Urothelium cell line (cell line): ENCODE results near the gene IL20.

ENCODE experiments used
- DNase-seq: peaks from one replicate; pipeline ENCODE4 v3.0.0; 2011; ENCODE audit warnings: low spot score, mixed read lengths
- FAIRE-seq: peaks from 2 replicates; lab custom pipeline; 2011; peaks lifted over from hg19 to GRCh38; lab: Jason Lieb, UNC

Gene IL20

DNA sequence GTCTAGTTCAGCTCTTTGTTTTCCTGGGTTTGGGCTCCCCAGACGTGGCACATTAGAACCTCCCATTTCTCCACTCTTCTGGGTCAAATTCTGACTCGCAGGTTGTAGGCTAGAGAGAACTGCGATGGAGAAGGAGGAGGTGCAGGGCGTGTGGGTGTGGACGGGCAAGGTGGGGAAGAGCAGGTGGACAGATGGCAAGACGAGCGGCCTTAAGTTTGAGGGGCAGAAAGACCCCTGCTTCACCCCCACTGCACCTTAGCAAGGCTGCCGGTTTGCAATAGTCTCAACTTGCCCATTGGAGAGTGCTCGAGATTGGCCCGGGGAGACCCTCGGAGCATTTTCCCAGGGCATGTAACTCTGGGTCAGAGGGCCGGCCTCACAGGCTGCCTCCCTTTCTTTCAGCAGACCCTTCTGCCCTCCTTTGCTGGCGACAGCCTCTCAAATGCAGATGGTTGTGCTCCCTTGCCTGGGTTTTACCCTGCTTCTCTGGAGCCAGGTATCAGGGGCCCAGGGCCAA lies 33.5 kb downstream of the IL20 start:
- FAIRE-seq (no peak), DNase-seq (no peak)

- no peak for FAIRE-seq
- DNase-seq = no peak
Observed at GRCh38 chr1:206899717-206900116, 34.3 kb downstream of the IL20 start.

DNA sequence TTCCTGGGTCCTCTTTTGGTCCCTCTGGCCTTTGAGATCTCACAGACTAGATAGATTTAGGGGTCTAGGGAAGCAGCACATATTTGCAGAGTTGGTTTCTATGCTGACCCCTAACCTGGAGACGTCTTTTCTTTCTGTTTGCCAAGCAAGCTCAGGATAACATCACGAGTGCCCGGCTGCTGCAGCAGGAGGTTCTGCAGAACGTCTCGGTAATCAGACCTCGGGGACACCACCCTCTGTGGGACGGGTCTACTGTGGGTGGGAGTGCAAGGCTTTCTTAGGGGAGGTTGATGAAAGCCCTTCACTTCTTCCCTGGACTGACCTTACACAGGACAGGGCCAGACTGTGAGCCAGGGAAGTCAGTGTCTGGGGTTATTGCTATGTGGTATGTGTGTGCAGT lies 34.7 kb downstream of the IL20 start:
- DNase-seq (no peak), FAIRE-seq (no peak)

DNA sequence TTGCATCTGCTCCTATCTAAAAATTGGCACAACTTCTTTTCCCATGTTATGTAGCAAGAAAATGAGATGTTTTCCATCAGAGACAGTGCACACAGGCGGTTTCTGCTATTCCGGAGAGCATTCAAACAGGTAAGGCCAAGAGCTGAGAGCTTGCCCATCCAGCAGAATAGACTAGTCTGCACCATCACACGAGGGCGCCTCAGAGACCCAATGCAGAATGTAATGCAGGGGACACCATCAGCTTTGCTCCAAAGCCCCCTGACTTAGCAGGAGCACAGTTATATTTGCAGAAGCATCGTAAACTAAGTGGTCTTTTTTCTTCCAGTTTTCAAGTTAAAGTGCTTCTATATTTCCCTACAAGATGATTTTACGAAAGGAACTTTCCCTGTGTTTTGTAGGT lies 36.5 kb downstream of the IL20 start:
- FAIRE-seq (no peak), DNase-seq (no peak)

GRCh38 chr1:206902702-206903101 lies 37.3 kb downstream of the IL20 start:
- DNase-seq (no peak), FAIRE-seq (no peak)

DNA sequence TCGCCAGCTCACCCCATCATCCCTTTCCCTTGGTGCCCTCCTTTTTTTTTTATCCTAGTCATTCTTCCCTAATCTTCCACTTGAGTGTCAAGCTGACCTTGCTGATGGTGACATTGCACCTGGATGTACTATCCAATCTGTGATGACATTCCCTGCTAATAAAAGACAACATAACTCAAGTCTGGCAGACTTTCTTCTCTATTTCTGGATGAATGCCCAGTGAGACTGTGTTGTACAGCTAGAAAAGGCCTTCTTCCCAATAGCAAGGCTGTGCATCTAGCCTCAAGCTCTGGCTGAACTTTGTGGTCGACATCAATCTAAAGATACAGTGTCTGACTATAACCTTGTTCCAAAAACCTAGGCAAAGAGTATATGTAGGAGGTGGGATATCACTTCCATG lies 38.3 kb downstream of the IL20 start:
- DNase-seq (no peak), FAIRE-seq (no peak)

DNA sequence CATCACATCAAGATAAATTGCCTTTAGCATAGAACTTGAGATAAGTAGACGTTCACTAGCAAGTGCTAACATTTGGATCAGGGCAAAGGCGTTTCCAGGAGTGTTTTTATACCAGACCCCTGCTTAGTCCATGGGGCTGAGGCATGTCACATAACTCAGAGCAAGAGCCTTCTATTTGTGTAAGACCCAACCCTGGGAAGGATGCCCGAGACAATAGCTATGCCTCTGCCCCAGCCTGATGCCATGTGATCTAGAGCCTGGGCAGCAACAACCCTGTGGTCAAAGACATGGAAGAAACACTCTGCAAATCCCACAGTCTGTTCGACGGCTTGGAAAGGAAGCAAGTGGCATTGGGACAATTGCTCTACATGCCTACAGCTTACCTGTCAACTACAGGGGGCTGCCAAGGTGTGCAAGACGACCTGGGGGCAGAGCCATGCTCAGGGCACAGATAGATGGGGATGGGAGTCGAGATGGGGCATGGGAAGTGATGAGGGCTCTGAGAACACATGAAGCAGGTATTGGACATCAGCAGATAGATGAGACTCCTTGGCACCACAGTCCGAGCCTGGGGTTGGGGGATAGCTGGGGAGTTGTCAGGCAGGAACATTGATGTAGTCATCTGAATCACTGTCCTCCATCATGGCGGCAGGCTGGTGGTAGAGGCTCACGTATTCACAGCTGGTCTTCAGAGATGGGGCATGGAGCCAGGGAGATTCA lies 39.2 kb downstream of the IL20 start:
- DNase-seq (no peak), FAIRE-seq (no peak)

- DNase-seq (peak; percentile 88), FAIRE-seq (no peak)
Observed at GRCh38 chr1:206905295-206906164, 40.1 kb downstream of the IL20 start.

DNA sequence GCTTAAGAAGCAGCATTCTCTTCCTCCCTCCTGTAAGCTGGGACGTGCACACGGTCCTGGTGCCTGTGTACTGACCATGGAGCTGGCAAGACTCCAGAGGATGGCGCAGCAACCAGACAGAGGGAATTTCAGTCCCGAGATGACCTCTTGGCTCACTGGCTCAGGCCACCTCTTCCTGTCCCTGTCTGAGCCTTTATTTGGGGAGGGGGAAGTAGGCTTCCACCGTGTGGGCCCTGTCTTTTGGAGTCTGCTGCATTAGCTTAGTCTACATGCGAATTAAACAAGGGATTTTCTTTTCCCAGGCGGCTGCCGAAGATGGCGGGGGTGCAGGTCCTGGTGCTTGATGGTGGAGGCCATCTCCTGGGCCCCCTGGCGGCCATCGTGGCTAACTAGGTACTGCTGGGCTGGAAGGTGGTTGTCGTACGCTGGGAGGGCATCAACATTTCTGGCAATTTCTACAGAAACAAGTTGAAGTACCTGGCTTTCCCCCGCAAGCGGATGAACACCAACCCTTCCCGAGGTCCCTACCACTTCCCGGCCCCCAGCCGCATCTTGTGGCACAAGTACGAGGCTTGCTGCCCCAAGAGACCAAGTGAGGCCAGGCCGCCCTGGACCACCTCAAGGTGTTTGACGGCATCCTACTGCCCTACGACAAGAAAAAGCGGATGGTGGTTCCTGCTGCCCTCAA lies 42.0 kb downstream of the IL20 start:
- DNase-seq (no peak), FAIRE-seq (no peak)

- no peak for FAIRE-seq
- DNase-seq = no peak
Observed at GRCh38 chr1:206908038-206908437, 42.6 kb downstream of the IL20 start.

- FAIRE-seq = no peak
- peak; percentile 51 for DNase-seq
Observed at GRCh38 chr1:206909161-206909882, 43.9 kb downstream of the IL20 start.

DNA sequence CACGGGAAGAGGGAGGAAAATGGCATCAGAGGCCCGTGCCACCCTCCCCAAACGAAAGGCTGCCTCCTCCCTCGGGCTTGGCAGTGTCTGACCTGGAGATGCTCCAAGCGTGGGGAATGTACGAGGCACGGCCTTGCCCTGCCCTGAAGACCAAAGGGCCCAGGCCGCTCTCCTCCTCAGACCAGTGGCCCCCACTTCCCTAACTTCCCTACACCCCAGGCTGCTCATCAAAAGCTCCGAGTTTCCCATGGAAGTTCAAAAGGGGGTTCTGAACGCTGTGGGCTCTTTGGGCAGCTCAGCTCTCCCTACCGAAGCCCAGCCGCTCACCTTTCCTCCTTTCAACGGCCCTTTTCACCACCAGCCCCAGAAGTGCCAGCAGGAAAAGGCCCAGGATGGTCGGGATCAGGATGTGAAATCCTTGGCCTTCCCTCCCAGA lies 44.5 kb downstream of the IL20 start:
- FAIRE-seq (no peak), DNase-seq (no peak)

- peak; percentile 62 for DNase-seq
- no peak for FAIRE-seq
Observed at GRCh38 chr1:206911064-206911663, 45.7 kb downstream of the IL20 start.

GRCh38 chr1:206912445-206913095 lies 47.1 kb downstream of the IL20 start:
- DNase-seq = peak; percentile 78
- no peak for FAIRE-seq

GRCh38 chr1:206913766-206914537 lies 48.5 kb downstream of the IL20 start:
- FAIRE-seq = no peak

DNA sequence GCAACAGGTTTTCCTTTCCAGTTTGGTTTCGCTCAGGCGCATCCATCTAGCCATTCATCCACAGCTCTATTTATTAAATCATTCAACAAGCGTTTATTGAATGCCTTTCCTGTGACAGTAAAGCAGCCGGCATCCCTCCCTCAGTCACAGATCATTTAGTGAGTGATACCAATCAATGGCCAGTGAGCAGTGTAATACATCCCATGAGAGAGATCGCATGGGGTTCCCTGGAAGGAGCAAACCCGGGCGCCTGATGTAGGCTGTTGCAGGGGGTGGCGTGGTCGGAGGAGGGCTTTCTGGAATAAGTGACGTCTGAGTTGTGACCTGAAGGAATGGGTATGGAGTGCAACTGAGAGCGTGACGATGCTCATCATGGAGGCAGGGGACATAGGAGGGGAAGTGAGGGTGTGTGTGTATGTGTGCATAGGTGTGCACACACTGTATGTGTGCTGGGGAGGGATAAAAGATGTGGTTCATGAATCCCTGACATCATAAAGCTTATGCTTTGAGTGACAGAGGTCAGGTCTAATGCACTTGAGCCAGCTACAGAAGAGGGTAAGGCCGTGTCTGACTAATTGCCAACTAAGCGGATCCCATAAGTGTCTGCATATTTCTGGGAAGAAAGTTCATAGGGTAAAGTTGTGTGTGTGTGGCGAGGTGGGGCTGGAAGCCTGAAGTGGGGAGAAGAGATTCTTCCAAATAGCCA lies 49.8 kb downstream of the IL20 start:
- no peak for FAIRE-seq
- DNase-seq = no peak

More at GRCh38 chr1:206913766-206914537, 48.5 kb downstream of the IL20 start:
- no peak for DNase-seq

DNA sequence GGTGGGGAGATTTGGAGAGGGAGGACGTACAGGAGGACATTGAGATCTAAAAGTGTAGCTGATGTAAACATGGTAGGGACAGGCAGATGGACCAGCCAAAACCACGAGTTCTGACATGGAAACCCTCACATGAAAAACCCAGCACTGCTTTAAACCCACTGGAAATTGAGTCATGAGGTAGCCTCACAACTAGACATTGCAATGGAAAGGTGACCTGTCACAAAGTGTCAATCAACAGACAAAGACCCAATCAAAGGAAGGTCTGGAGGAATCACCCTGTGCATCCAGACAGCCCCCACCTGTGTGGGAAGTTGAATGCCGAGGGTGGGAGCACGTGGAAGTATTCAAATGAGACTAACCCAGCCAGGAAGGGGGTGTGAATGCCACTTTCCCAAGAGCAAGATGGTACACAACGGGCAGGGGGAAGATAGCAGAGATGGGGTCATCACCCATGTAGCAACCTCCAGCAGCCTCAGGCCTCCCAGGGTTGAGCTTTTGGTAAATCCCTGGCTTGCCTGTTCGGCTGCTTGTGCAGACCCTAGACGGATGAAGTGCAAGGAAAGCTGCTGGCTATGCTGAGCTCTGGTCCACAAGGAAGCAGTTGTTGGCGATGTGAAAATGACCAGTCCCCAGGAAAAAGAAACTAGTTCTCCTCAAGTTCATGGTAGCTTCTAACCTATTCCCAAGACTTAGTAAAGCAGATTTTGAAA lies 50.7 kb downstream of the IL20 start:
- no peak for FAIRE-seq
- no peak for DNase-seq

GRCh38 chr1:206918076-206918475 lies 52.7 kb downstream of the IL20 start:
- DNase-seq (no peak), FAIRE-seq (no peak)
